Endothelial cell (in vitro differentiated cells): ENCODE measurements around the gene UBALD2. TPM values are rescaled to one million over a fixed set of nuclear protein-coding genes. Genes with fewer than 3 reads are reported as not detected.

ENCODE experiments used
- DNase-seq: peaks from one replicate; pipeline ENCODE4 v3.0.0; 2021; ENCODE audit warnings: low spot score
- H3K27ac Mint-ChIP-seq: one replicate; pipeline ENCODE4 v1.8.0; 2021; ENCODE audit warnings: mixed read lengths, inconsistent platforms; ENCODE audit not compliant: unreplicated experiment
- H3K27me3 Mint-ChIP-seq: one replicate; pipeline ENCODE4 v1.8.0; 2021; ENCODE audit warnings: mild to moderate bottlenecking, moderate library complexity, mixed read lengths, inconsistent platforms; ENCODE audit not compliant: unreplicated experiment
- H3K36me3 Mint-ChIP-seq: one replicate; pipeline ENCODE4 v1.8.0; 2021; ENCODE audit warnings: mild to moderate bottlenecking, low read depth, mixed read lengths, inconsistent platforms; ENCODE audit not compliant: unreplicated experiment
- H3K4me1 Mint-ChIP-seq: one replicate; pipeline ENCODE4 v1.8.0; 2021; ENCODE audit warnings: mild to moderate bottlenecking, mixed read lengths, inconsistent platforms; ENCODE audit not compliant: unreplicated experiment
- H3K4me3 Mint-ChIP-seq: one replicate; pipeline ENCODE4 v1.8.0; 2021; ENCODE audit warnings: mild to moderate bottlenecking, mixed read lengths, inconsistent platforms; ENCODE audit not compliant: unreplicated experiment
- H3K9me3 Mint-ChIP-seq: one replicate; pipeline ENCODE4 v1.8.0; 2021; ENCODE audit warnings: mixed read lengths, inconsistent platforms; ENCODE audit not compliant: unreplicated experiment
- CTCF ChIP-seq: fragments of 200-600 bp; sonication (generic); IDR thresholded peaks from one replicate; pipeline ENCODE4 v1.5.0; 2021; ENCODE audit warnings: antibody characterized with exemption; ENCODE audit not compliant: unreplicated experiment
- total RNA-seq: library from RNA; stranded (reverse); fragmentation: NEBNext Ultra II Directional; extraction: Animal tissue kit (Norgen Biotek cat#: 25700); gene quantifications from one replicate; pipeline ENCODE4 v1.2.1, GENCODE V29; 2021; ENCODE audit not compliant: unreplicated experiment

Gene UBALD2
- total RNA-seq, 1 donor from 2014 or later, result 90.4 TPM

- peaks cover 16% of the 10 kb centered on the region for H3K27me3 Mint-ChIP-seq
- H3K36me3 Mint-ChIP-seq, result peaks cover 19% of the 10 kb centered on the region
- DNase-seq, result no peak
- no peaks in the 10 kb centered on the region for H3K4me1 Mint-ChIP-seq
- TF ChIP-seq CTCF, result no peak
- H3K9me3 Mint-ChIP-seq, result no peaks in the 10 kb centered on the region
- no peak overlapping the region for H3K27ac Mint-ChIP-seq
- H3K4me3 Mint-ChIP-seq, result no peak overlapping the region
Measured at GRCh38 chr17:76278268-76278908, 13.2 kb downstream of the UBALD2 start.

- no peaks in the 10 kb centered on the region for H3K4me1 Mint-ChIP-seq
- H3K27ac Mint-ChIP-seq, result no peak overlapping the region
- no peak overlapping the region for H3K4me3 Mint-ChIP-seq
- H3K36me3 Mint-ChIP-seq, result peaks cover 20% of the 10 kb centered on the region
- H3K9me3 Mint-ChIP-seq, result no peaks in the 10 kb centered on the region
- H3K27me3 Mint-ChIP-seq, result peaks cover 16% of the 10 kb centered on the region
- TF ChIP-seq CTCF, result peak; percentile 98
- peak; percentile 90 for DNase-seq
Measured at GRCh38 chr17:76278952-76279741, 14.0 kb downstream of the UBALD2 start.

GRCh38 chr17:76279742-76280287 is 14.7 kb downstream of the UBALD2 start:
- peaks cover 15% of the 10 kb centered on the region for H3K27me3 Mint-ChIP-seq
- H3K4me3 Mint-ChIP-seq, result no peak overlapping the region
- no peaks in the 10 kb centered on the region for H3K9me3 Mint-ChIP-seq
- peaks cover 21% of the 10 kb centered on the region for H3K36me3 Mint-ChIP-seq
- H3K27ac Mint-ChIP-seq, result no peak overlapping the region
- TF ChIP-seq CTCF, result peak; percentile 61
- H3K4me1 Mint-ChIP-seq, result no peaks in the 10 kb centered on the region
- DNase-seq, result no peak

- Mint-ChIP-seq H3K36me3 (peaks cover 19% of the 10 kb centered on the region), H3K27me3 (peaks cover 14% of the 10 kb centered on the region), H3K27ac (no peak overlapping the region), H3K9me3 (no peaks in the 10 kb centered on the region), H3K4me3 (no peak overlapping the region), H3K4me1 (no peaks in the 10 kb centered on the region)
- DNase-seq, result no peak
- no peak for TF ChIP-seq CTCF
Measured at GRCh38 chr17:76280650-76281049, 15.5 kb downstream of the UBALD2 start.
